Prostate gland (tissue), 2 donors: ENCODE data around the gene CENPH.

Experiments used
- CTCF ChIP-seq, 4 experiments: fragments of 200-600 bp in 2 of 4; fragments of 450-650 bp in 2 of 4; sonication (generic) in 2 of 4; IDR thresholded peaks; 1 replicate in 3 of 4; 2 replicates in 1 of 4; pipeline ENCODE4 v1.5.1; 2016 to 2019; ENCODE audit warnings: antibody characterized with exemption in 4 of 4, mild to moderate bottlenecking in 2 of 4, moderate library complexity in 2 of 4
- POLR2AphosphoS5 ChIP-seq: sonication (generic); formaldehyde crosslinking; IDR thresholded peaks from one replicate; pipeline ENCODE4 v1.6.1; 2017; ENCODE audit warnings: antibody characterized with exemption

GRCh38 chr5:69213513-69214215 is 24.3 kb downstream of the CENPH start:
- TF ChIP-seq CTCF (IDR thresholded peaks at IDR 0.05) (no peak), POLR2AphosphoS5 (no peak)
